COR-L47 (cell line): ENCODE results near the gene SCIN.
"Not testable (repeated sequence)": the region's sequence is repeated elsewhere in the genome, so short reads cannot be mapped to it uniquely, and the experiment has no call there.

ENCODE experiments used
- DNase-seq: peaks from one replicate; lab custom pipeline; 2025; lab: John Stamatoyannopoulos, UW

SCIN gene

GRCh38 chr7:12648704-12649261, 78.3 kb downstream of the SCIN start:
- DNase-seq = no peak

GRCh38 chr7:12649348-12649747, 78.8 kb downstream of the SCIN start:
- no peak for DNase-seq

DNA sequence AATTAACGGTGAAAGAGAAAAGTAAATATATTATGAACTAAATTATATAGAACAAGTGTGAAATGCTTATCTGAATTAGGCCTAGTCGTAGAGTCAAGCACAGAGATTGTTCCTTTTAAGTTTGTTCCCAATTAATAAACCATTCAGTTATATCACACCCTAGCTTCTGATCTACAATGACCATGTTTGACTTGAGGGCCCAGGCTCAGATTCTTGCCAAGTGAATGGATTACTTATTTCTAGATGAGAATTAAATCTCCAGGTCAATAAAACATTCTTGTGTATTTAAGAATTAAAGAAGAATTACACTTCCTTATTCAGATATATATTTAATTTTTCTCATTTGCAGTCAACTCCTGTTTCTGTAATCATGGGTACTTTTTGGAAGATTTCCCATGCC, 79.6 kb downstream of the SCIN start:
- no peak for DNase-seq

DNA sequence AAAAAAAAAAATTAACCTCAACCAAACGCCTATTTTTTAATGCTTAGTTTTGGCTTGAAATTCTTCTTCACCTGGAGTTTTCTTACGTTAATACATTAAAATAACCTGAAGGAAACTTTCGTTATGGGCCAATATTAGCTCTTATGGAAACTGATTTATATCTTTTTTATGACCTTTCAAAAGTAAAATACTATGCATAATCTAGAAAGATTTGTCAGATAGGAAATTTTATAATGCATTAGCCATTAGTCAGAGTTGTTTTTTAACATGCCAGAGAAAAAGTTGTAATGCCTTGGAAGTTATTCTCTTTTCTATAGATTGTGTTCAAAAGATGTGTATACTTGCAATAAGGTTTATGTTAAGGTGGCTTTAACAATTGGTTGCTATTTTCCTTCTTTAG, 82.6 kb downstream of the SCIN start:
- no peak for DNase-seq

- peak; percentile 5 for DNase-seq
These were observed 83.0 kb downstream of the SCIN start for GRCh38 chr7:12653518-12653917.

DNA sequence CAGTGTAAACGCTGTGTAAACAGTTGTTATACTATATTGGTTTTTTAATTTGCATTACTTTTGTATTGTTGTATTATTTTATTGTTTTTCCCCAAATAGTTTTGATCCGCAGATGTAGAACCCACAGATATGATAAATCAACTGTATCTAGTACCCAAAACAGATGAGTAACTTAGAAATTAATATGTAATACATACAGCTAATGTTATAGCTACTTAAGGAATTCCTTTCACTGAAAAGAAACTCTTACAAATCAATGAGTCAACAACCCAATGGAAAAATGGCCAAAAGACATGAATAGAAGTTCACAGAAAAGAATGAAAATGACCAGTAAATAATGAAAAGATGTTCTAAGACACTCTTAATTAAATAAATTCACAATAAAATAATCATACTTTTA, 84.6 kb downstream of the SCIN start:
- DNase-seq = no peak

DNA sequence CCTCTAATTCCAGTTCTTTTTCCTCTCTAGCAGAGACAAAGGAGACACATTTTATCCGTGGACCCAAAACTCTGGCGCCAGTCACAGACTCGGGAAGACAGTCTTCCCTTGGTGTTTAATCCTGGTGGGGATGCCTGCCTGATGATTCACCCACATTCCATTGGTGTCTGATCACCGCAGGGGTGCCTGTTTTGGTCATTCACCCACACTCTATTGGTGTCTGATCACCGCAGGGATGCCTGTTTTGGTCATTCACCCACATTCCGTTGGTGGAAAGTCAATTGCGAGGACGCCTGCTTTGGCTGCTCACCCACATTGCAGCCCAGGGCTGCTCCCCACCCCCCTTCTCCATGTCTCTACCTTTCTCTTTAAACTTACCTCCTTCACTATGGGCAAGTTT, 89.9 kb downstream of the SCIN start:
- DNase-seq = not testable (repeated sequence)

- DNase-seq = not testable (repeated sequence)
These were observed 90.5 kb downstream of the SCIN start for GRCh38 chr7:12660986-12661385.

GRCh38 chr7:12661581-12661980, 91.1 kb downstream of the SCIN start:
- DNase-seq = no peak

DNA sequence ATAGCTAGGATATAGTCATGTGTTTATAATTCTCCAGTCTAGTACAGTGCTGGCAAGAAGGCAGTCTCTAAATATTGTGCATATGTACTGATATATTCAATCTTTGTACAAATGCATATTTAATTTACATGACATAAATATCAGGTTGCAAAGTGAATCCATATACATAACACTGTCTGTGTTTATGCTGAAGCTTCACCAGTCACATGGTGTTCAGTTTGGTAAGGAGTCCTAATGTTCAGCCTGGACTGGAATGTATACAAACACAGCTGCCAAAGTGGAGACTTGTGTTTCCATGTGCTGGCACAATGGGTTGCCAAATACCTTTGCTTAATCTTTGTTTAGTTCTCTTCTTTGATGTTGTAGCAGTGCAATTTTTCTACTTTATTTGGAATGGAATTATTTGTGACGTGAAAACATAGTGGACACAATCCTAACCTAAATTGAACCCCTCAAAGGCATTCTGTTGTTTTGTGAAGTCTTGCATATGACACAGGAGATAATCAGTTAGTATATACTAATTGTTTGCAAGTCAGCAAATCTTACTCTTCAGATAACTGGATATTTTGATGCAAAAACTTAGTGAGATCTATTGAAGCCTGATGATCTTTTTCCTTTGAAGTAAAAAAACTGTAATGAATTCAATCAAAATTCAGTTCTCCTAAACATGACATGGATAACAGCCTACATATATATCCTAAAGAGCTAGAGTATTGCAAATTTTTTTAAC, 99.6 kb downstream of the SCIN start:
- DNase-seq = no peak

DNA sequence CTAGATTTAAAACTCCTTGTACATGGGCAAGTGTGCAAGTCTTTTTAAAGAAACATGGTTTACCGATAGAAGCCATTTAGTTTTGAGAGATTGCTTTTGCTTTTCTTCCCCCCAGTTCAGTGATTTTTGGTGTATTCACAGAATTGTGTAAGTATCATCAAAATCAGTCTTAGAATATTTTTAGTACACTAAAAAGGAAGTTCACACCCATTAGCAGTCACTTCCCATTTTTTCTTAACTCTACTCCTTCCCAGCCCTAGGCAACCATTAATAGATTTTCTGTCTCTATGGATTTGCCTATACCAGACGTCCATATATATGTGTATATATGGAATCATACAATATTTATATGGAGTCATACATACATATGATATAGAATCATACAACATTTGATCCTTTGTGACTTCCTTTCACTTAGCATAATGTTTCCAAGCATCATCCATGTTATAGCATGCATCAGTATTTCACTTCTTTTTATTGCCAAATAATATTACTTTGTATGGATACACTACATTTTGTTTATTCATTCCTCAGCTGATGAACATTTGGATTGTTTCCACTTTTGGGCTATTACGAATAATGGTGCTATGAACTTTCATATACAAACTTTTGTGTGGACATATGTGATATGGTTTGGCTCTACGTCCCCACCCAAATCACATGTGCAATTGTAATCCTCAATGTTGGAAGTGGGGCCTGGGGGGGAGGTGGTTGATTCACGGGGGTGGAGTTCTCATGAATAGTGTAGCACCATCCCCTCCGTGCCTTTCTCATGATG, 100.4 kb downstream of the SCIN start:
- DNase-seq = no peak

GRCh38 chr7:12673436-12673835, 102.9 kb downstream of the SCIN start:
- not testable (repeated sequence) for DNase-seq

- DNase-seq = no peak
These were observed 103.5 kb downstream of the SCIN start for GRCh38 chr7:12674053-12674452.

- peak; percentile 11 for DNase-seq
These were observed 104.3 kb downstream of the SCIN start for GRCh38 chr7:12674861-12675260.

DNA sequence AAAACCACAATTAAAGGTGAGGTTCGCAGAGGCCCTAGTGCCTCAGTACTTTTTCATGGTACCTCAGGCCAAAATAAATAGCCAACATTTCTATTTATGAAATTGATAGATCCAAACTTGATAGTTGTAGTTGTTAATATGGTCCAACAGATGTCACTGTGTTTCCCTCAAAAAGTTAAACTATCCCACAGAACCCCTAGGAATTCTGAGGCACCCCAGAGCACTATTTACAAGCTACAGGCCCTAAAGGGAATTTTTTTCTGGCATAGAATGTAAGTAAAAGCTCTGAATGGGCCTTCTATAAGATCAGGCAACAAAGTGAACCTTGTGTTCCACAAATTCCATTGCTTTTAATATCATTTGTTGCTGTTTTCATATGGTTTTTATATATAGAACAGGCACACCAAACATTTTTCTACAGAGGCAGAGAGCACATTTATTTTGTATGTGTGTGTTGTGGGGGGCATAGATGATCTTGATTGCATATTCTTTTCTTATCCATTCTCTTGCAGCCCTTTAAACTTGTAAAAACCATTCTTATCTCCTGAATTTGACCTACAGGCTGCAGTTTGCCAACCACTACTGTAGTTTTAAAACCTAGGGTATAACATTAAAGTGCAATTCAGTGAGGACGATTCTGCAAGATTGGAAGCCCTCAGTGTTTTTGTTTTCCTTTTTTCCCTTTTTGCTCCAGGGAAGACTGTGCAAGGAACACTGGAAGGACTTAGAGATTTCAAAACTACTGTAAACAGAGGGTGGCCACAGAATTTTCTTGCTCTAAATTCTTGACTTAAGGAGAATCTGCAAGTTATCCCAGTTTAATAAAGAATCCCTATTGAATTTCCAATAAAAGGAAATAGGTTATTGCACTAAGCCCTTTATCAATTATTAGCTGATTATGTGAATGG, 113.4 kb downstream of the SCIN start:
- DNase-seq = no peak

DNA sequence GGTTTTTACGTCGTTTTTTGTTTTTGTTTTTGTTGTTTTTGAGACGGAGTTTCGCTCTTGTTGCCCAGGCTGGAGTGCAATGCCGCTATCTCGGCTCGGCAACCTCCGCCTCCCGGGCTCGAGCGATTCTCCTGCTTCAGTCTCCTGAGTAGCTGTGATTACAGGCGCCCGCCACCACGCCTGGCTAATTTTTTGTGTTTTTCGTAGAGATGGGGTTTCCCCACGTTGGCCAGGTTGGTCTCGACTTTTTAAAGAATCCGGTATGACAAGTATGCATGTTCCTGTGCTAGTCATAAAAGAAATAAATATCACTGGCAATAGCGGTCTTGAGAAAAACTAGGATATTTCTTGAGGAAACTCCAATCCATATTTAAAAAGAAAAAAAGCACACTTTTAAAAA, 114.2 kb downstream of the SCIN start:
- DNase-seq = no peak

DNA sequence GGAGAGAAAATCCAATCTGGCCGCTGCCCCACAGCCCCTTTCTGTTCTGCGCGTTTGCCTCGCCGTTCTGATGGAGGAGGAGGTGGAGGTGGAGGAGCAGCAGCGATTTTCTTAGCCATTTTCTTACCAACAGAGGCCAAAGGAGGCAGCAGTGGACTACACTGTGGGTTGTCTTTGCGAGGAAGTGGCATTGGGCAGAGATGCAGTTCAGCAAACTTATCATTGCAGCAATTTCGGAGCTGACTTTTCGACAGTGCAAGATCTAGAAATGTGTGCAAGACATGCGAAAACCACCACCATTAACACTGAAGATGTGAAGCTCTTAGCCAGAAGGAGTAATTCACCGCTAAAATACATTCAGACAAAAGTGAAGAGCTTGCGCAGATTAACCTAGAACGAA, 115.0 kb downstream of the SCIN start:
- DNase-seq = peak; percentile 20

DNA sequence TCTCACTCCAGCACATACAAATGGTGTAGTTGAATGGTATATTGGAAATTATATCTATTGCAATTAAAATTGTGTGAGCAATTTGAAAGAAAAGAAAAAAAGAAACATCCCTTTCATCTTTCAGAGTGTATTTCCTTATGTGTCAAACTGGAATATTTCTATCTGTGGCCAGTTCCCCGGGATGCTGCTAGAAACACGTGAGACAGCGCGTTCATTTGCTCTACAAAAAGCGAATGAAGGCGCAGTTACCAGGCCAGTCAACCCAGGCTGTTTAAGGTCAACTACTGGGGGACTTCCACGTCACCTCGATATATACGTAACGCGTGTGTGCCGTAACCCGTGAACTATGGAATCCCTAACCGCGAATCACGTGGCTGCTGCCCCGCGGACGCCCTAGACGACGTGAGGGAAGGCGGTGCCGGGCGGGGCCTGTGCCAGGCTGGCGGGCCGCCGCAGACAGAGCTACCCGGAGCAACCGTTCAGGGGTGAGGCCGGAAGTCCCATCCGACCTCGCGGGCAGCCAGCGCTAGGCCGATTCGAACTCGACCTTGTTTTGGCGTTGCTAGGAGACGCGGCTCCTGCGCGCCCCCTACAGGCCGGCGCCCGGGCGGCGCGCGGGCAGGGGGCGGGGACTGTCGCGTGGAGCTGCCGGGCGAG, 115.8 kb downstream of the SCIN start:
- peak; percentile 86 for DNase-seq

- peak; percentile 100 for DNase-seq
These were observed 116.6 kb downstream of the SCIN start, which contains the start of gene ARL4A for GRCh38 chr7:12686891-12687717. Gene ARL4A (plus strand): TSS chr7:12687633. CDS start chr7:12688255, 622 bp downstream.

GRCh38 chr7:12687718-12688171, 117.2 kb downstream of the SCIN start:
- DNase-seq = no peak
